Measurements from ENCODE around the gene COQ3.

Gene COQ3

GRCh38 chr6:99393698-99394531 lies at the start of gene COQ3:
Gene COQ3 (minus strand): TSS chr6:99394195. CDS start chr6:99394179, 16 bp downstream.
- no peaks in the 10 kb centered on the region for H3K27me3 ChIP-seq (ENCODE audit: control insufficient read depth in 5 of 5, insufficient read depth in 4 of 5, low read length in 5 of 5)
- H3K27ac ChIP-seq (ENCODE audit: low read depth, low read length): peak within 1 kb of the TSS; percentile 40
- no peaks in the 10 kb centered on the region for H3K9me3 ChIP-seq (ENCODE audit: control insufficient read depth in 5 of 5, low read length in 5 of 5)
- H3K36me3 ChIP-seq (ENCODE audit: control insufficient read depth in 5 of 5, insufficient read depth in 5 of 5, low read length in 5 of 5): peaks cover 5 to 13% (median 8%) of the 10 kb centered on the region in 5 donors
- H3K4me3 ChIP-seq (ENCODE audit: low read depth in 1 of 5, low read length in 5 of 5): peak within 1 kb of the TSS; percentile 93 to 98 (median 95)
- peak within 1 kb of the TSS in 4 of 5 donors; percentile 82 to 89 (median 86) for H3K9ac ChIP-seq (ENCODE audit: low read length in 5 of 5)
- peaks cover 0 to 13% (median 13%) of the 10 kb centered on the region in 5 donors for H3K4me1 ChIP-seq (ENCODE audit: control insufficient read depth in 5 of 5, insufficient read depth in 5 of 5, low read length in 5 of 5)

DNA sequence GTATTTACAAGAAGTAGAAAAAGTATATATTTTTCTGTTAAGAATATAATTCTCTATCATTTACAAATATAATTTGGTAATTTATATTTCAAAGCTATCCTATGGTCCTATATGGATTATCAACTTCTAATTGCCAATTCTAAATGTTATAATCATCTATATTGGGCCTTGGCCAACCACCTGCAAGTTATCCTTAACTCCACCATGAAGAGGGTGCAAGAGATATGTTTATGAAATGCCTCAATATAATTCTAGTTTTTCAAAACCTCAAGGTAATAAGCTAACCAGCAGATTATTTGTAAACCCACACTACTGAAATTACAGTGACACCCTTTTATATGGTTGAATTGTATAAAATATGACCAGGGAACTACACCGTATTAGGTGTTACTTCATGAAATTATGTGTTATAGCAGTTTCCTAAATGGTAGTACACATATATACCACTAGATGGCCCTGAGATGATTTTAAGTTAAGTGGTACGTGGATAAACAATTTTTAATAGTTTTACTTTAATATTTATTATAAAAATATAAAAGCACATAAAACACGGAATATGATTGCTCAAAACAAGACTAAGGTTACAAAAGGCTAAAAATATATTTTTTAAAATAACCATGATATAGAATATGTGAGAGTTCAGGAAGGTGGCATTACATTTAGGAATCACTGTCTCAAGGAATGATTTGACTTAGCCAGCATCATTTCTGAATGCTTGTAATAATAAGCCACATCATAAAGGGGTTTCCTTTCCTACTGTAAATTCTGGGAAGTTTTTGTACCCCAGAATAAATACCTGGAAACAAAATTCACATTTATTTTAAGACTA lies 40.9 kb upstream of the COQ3 start:
- no peaks in the 10 kb centered on the region for H3K9me3 ChIP-seq (ENCODE audit: control insufficient read depth in 5 of 5, low read length in 5 of 5)
- peaks cover 0 to 3% (median 0%) of the 10 kb centered on the region in 5 donors for H3K4me1 ChIP-seq (ENCODE audit: control insufficient read depth in 5 of 5, insufficient read depth in 5 of 5, low read length in 5 of 5)
- H3K36me3 ChIP-seq (ENCODE audit: control insufficient read depth in 5 of 5, insufficient read depth in 5 of 5, low read length in 5 of 5): peaks cover 0 to 19% (median 9%) of the 10 kb centered on the region in 5 donors
- no peaks in the 10 kb centered on the region for H3K27me3 ChIP-seq (ENCODE audit: control insufficient read depth in 5 of 5, insufficient read depth in 4 of 5, low read length in 5 of 5)
- H3K27ac ChIP-seq (ENCODE audit: low read depth, low read length): no peak overlapping the region
- no peak overlapping the region for H3K4me3 ChIP-seq (ENCODE audit: low read depth in 1 of 5, low read length in 5 of 5)
- H3K9ac ChIP-seq (ENCODE audit: low read length in 5 of 5): peak overlapping the region in 1 of 5 donors; percentile 45

DNA sequence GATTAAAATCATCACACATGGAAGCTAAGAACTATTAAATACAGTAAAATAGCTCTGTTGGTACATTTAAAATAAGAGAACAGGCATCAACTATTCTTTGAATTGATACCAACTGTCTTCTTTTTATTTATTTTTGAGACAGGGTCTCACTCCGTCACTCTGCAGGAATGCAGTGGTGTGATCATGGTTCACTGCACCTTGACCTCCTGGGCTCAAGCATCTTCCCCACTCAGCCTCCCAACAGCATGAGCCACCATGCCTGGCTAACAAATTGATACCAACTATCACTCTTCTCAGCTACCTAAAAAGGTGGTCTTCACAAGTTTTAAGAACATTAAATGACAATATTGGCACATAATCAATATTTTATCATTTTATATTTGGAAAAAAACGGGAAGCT lies 38.9 kb upstream of the COQ3 start:
- no peak overlapping the region for H3K9ac ChIP-seq (ENCODE audit: low read length in 5 of 5)
- H3K36me3 ChIP-seq (ENCODE audit: control insufficient read depth in 5 of 5, insufficient read depth in 5 of 5, low read length in 5 of 5): peaks cover 0 to 13% (median 8%) of the 10 kb centered on the region in 5 donors
- H3K4me1 ChIP-seq (ENCODE audit: control insufficient read depth in 5 of 5, insufficient read depth in 5 of 5, low read length in 5 of 5): peaks cover 0 to 3% (median 0%) of the 10 kb centered on the region in 5 donors
- no peak overlapping the region for H3K27ac ChIP-seq (ENCODE audit: low read depth, low read length)
- H3K4me3 ChIP-seq (ENCODE audit: low read depth in 1 of 5, low read length in 5 of 5): no peak overlapping the region
- H3K27me3 ChIP-seq (ENCODE audit: control insufficient read depth in 5 of 5, insufficient read depth in 4 of 5, low read length in 5 of 5): no peaks in the 10 kb centered on the region
- no peaks in the 10 kb centered on the region for H3K9me3 ChIP-seq (ENCODE audit: control insufficient read depth in 5 of 5, low read length in 5 of 5)

DNA sequence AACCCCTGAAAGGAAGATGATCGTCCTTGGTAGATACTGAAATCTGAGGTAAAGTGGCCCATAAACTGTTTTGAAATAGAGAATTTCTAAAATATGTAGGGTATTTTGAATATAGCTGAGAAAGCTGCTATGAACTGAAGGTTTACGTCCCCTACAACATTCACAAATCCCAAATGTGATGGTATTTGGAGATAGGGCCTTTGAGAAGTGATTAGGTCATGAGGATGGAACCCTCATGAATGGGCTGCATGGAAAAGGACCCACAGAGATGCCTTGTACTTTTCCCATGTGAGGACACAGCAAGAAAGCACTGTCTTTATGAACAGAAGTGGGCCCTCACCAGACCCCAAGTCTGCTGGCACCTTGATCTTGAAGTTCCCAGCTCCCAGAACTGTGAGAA lies 37.9 kb upstream of the COQ3 start:
- H3K9me3 ChIP-seq (ENCODE audit: control insufficient read depth in 5 of 5, low read length in 5 of 5): no peaks in the 10 kb centered on the region
- H3K4me3 ChIP-seq (ENCODE audit: low read depth in 1 of 5, low read length in 5 of 5): no peak overlapping the region
- peaks cover 3 to 7% (median 6%) of the 10 kb centered on the region in 5 donors for H3K4me1 ChIP-seq (ENCODE audit: control insufficient read depth in 5 of 5, insufficient read depth in 5 of 5, low read length in 5 of 5)
- H3K27me3 ChIP-seq (ENCODE audit: control insufficient read depth in 5 of 5, insufficient read depth in 4 of 5, low read length in 5 of 5): no peaks in the 10 kb centered on the region
- H3K9ac ChIP-seq (ENCODE audit: low read length in 5 of 5): peak overlapping the region in 1 of 5 donors; percentile 13
- H3K27ac ChIP-seq (ENCODE audit: low read depth, low read length): no peak overlapping the region
- peaks cover 0 to 13% (median 8%) of the 10 kb centered on the region in 5 donors for H3K36me3 ChIP-seq (ENCODE audit: control insufficient read depth in 5 of 5, insufficient read depth in 5 of 5, low read length in 5 of 5)

- no peak overlapping the region for H3K9ac ChIP-seq (ENCODE audit: low read length in 5 of 5)
- H3K27me3 ChIP-seq (ENCODE audit: control insufficient read depth in 5 of 5, insufficient read depth in 4 of 5, low read length in 5 of 5): no peaks in the 10 kb centered on the region
- H3K9me3 ChIP-seq (ENCODE audit: control insufficient read depth in 5 of 5, low read length in 5 of 5): no peaks in the 10 kb centered on the region
- peaks cover 10 to 35% (median 28%) of the 10 kb centered on the region in 5 donors for H3K4me1 ChIP-seq (ENCODE audit: control insufficient read depth in 5 of 5, insufficient read depth in 5 of 5, low read length in 5 of 5)
- H3K27ac ChIP-seq (ENCODE audit: low read depth, low read length): no peak overlapping the region
- no peak overlapping the region for H3K4me3 ChIP-seq (ENCODE audit: low read depth in 1 of 5, low read length in 5 of 5)
- peaks cover 0 to 13% (median 8%) of the 10 kb centered on the region in 5 donors for H3K36me3 ChIP-seq (ENCODE audit: control insufficient read depth in 5 of 5, insufficient read depth in 5 of 5, low read length in 5 of 5)
Observed at GRCh38 chr6:99427988-99428387, 34.0 kb upstream of the COQ3 start.

- peak overlapping the region; percentile 99 to 100 (median 99) for H3K4me3 ChIP-seq (ENCODE audit: low read depth in 1 of 5, low read length in 5 of 5)
- H3K4me1 ChIP-seq (ENCODE audit: control insufficient read depth in 5 of 5, insufficient read depth in 5 of 5, low read length in 5 of 5): peaks cover 10 to 44% (median 43%) of the 10 kb centered on the region in 5 donors
- no peaks in the 10 kb centered on the region for H3K9me3 ChIP-seq (ENCODE audit: control insufficient read depth in 5 of 5, low read length in 5 of 5)
- H3K27ac ChIP-seq (ENCODE audit: low read depth, low read length): peak overlapping the region; percentile 99
- peaks cover 0 to 14% (median 4%) of the 10 kb centered on the region in 5 donors for H3K36me3 ChIP-seq (ENCODE audit: control insufficient read depth in 5 of 5, insufficient read depth in 5 of 5, low read length in 5 of 5)
- no peaks in the 10 kb centered on the region for H3K27me3 ChIP-seq (ENCODE audit: control insufficient read depth in 5 of 5, insufficient read depth in 4 of 5, low read length in 5 of 5)
- peak overlapping the region; percentile 78 to 100 (median 98) for H3K9ac ChIP-seq (ENCODE audit: low read length in 5 of 5)
Observed at GRCh38 chr6:99426451-99426757, 32.4 kb upstream of the COQ3 start.

GRCh38 chr6:99425647-99426450 lies 31.9 kb upstream of the COQ3 start:
- Histone ChIP-seq H3K36me3 (ENCODE audit: control insufficient read depth in 5 of 5, insufficient read depth in 5 of 5, low read length in 5 of 5) (peaks cover 0 to 11% (median 4%) of the 10 kb centered on the region in 5 donors), H3K27ac (ENCODE audit: low read depth, low read length) (peak overlapping the region; percentile 99), H3K9ac (ENCODE audit: low read length in 5 of 5) (peak overlapping the region; percentile 78 to 100 (median 98)), H3K9me3 (ENCODE audit: control insufficient read depth in 5 of 5, low read length in 5 of 5) (no peaks in the 10 kb centered on the region), H3K4me1 (ENCODE audit: control insufficient read depth in 5 of 5, insufficient read depth in 5 of 5, low read length in 5 of 5) (peaks cover 10 to 50% (median 47%) of the 10 kb centered on the region in 5 donors), H3K27me3 (ENCODE audit: control insufficient read depth in 5 of 5, insufficient read depth in 4 of 5, low read length in 5 of 5) (no peaks in the 10 kb centered on the region), H3K4me3 (ENCODE audit: low read depth in 1 of 5, low read length in 5 of 5) (peak overlapping the region; percentile 99 to 100 (median 99))

DNA sequence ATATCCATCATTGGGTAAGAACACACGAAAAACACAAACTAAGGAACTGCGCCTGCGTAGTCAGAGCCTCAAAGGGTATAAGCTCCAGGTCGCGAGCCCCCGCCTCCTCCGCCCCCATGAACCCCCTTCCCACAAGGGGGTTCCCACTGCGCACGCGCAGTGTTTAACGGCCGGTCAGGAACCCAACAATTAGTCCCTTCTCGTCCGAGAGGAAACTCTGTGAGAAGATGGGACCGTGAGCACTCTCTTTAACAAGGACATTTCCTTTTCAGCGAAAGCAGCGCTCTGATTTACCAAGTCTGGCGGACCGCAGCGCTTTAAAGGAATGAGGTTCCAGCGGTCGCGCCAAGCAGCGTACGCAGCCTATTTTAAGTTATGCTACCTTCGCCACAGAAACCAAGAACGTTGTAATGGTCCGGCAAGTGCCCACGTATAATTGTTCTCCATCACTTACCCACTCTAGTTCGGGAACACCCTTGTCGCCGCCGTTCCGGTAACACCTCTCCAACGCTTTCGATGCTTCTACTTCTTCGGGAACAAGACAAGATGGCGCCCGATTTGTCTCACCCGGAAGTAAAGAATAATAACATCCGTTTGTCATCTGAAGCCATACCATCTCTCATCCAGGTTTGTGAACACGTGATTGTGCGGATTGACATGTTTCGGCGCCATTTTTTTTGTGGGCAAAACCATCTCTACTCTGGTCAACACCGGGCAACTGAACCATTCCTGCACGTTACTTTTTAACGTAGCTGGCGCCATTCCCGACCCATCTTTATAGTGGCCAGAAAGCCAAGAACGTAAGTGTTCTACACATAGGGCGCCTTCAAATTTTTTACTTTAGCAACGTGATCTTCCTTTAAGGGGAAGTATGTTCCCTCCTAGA lies 31.0 kb upstream of the COQ3 start, which contains the start of gene PNISR:
TSS of gene PNISR (minus strand) at position 548 of the 886 bp plus-strand sequence. CDS start 10,649 bp downstream, outside the sequence.
- Histone ChIP-seq H3K9me3 (ENCODE audit: control insufficient read depth in 5 of 5, low read length in 5 of 5) (no peaks in the 10 kb centered on the region), H3K27me3 (ENCODE audit: control insufficient read depth in 5 of 5, insufficient read depth in 4 of 5, low read length in 5 of 5) (no peaks in the 10 kb centered on the region), H3K36me3 (ENCODE audit: control insufficient read depth in 5 of 5, insufficient read depth in 5 of 5, low read length in 5 of 5) (peaks cover 0 to 7% (median 0%) of the 10 kb centered on the region in 5 donors), H3K27ac (ENCODE audit: low read depth, low read length) (peak within 1 kb of the TSS; percentile 99), H3K4me3 (ENCODE audit: low read depth in 1 of 5, low read length in 5 of 5) (peak within 1 kb of the TSS; percentile 99 to 100 (median 99)), H3K9ac (ENCODE audit: low read length in 5 of 5) (peak within 1 kb of the TSS; percentile 91 to 100 (median 98)), H3K4me1 (ENCODE audit: control insufficient read depth in 5 of 5, insufficient read depth in 5 of 5, low read length in 5 of 5) (peaks cover 10 to 50% (median 48%) of the 10 kb centered on the region in 5 donors)
